COLO668 (cell line): ENCODE results near the gene HCN2.

Experiments
- DNase-seq: peaks from one replicate; lab custom pipeline; 2025; ENCODE audit not compliant: unreplicated experiment; lab: John Stamatoyannopoulos, UW

HCN2 gene

GRCh38 chr19:589693-590395 lies at the start of gene HCN2:
Gene HCN2 (plus strand): TSS chr19:589881. CDS start chr19:589946, 65 bp downstream.
- DNase-seq: peak; percentile 26

- DNase-seq: no peak
Observed at GRCh38 chr19:540867-541637, 48.6 kb upstream of the HCN2 start.

GRCh38 chr19:541699-542098 lies 48.0 kb upstream of the HCN2 start:
- no peak for DNase-seq

- DNase-seq: no peak
Observed at GRCh38 chr19:542173-542866, 47.4 kb upstream of the HCN2 start.

- DNase-seq: no peak
Observed at GRCh38 chr19:543910-544608, 45.6 kb upstream of the HCN2 start, which contains the start of gene GZMM. Gene GZMM (plus strand): TSS chr19:544053. CDS start chr19:544072, 19 bp downstream.

GRCh38 chr19:547117-547516 lies 42.6 kb upstream of the HCN2 start:
- DNase-seq: no peak

- peak; percentile 8 for DNase-seq
Observed at GRCh38 chr19:547836-548720, 41.6 kb upstream of the HCN2 start.

- peak; percentile 18 for DNase-seq
Observed at GRCh38 chr19:548886-549830, 40.5 kb upstream of the HCN2 start.

- no peak for DNase-seq
Observed at GRCh38 chr19:554817-555216, 34.9 kb upstream of the HCN2 start.

GRCh38 chr19:555474-555808 lies 34.2 kb upstream of the HCN2 start:
- DNase-seq: no peak

- DNase-seq: peak; percentile 44
Observed at GRCh38 chr19:556611-557382, 32.9 kb upstream of the HCN2 start.

GRCh38 chr19:558770-559439 lies 30.8 kb upstream of the HCN2 start:
- DNase-seq: no peak

GRCh38 chr19:560121-560520 lies 29.6 kb upstream of the HCN2 start:
- no peak for DNase-seq

- no peak for DNase-seq
Observed at GRCh38 chr19:566403-566802, 23.3 kb upstream of the HCN2 start.

GRCh38 chr19:566844-567243 lies 22.8 kb upstream of the HCN2 start:
- no peak for DNase-seq

GRCh38 chr19:567296-567900 lies 22.3 kb upstream of the HCN2 start:
- DNase-seq: no peak

GRCh38 chr19:570251-570686 lies 19.4 kb upstream of the HCN2 start:
- no peak for DNase-seq
